MM.1S (cell line): ENCODE data around the gene SPI1.
A peak's percentile ranks its signal among the peaks of the same experiment; 100 is the strongest.

ENCODE experiments used
- CTCF ChIP-seq: fragments of 300-600 bp; sonication (generic); IDR thresholded peaks from 2 replicates; pipeline ENCODE4 v1.5.1; 2016; ENCODE audit warnings: antibody characterized with exemption, low read length, mixed read lengths
- EZH2 ChIP-seq: fragments of 300-600 bp; sonication (generic); optimal IDR thresholded peaks from 2 replicates; pipeline ENCODE3; 2017; ENCODE audit warnings: low read depth, mild to moderate bottlenecking, antibody characterized with exemption, low read length, mixed read lengths

- TF ChIP-seq CTCF (peak; percentile 87), EZH2 (no peak)
These were observed 29.6 kb upstream of the SPI1 start, which contains the start of gene SLC39A13 for GRCh38 chr11:47407746-47408590.
